A673 (cell line): ENCODE data around the gene MEF2C. TPM values are rescaled to one million over a fixed set of nuclear protein-coding genes. Genes with fewer than 3 reads are reported as not detected.

Experiments used
- BruUV-seq: library from RNA; stranded (reverse); fragments of 400-500 nt; replicated peaks from 2 replicates; lab custom pipeline; 2021; lab: Mats Ljungman, UMichigan
- CTCF ChIA-PET: fragments of 300-600 bp; sonication (Branson Sonifier 250); formaldehyde crosslinking; loops from one replicate; lab custom pipeline; 2022; ENCODE audit warnings: antibody characterized with exemption; lab: Charles Lee
- POLR2A ChIA-PET: fragments of 300-600 bp; sonication (Branson Sonifier 250); formaldehyde crosslinking; loops from one replicate; lab custom pipeline; 2022; ENCODE audit warnings: antibody characterized with exemption; ENCODE audit not compliant: low non-redundant PET; lab: Charles Lee
- DNase-seq: peaks from one replicate; pipeline ENCODE4 v3.0.0-alpha.2; 2015; ENCODE audit warnings: low spot score
- H3K27ac ChIP-seq: fragments of 200-600 bp; sonication (generic); 2 replicates; pipeline ENCODE4 v1.5.1; 2016; ENCODE audit warnings: mixed run types, low read depth, mild to moderate bottlenecking, mixed read lengths, antibody characterized with exemption, low read length; ENCODE audit not compliant: poor library complexity, severe bottlenecking
- H3K27me3 ChIP-seq: fragments of 200-600 bp; sonication (generic); replicated peaks from 2 replicates; pipeline ENCODE4 v1.6.1; 2017; ENCODE audit warnings: mixed run types, low read depth, mild to moderate bottlenecking, mixed read lengths, antibody characterized with exemption, low read length; ENCODE audit not compliant: insufficient read depth, poor library complexity
- H3K36me3 ChIP-seq: fragments of 200-600 bp; sonication (generic); 2 replicates; pipeline ENCODE4 v1.6.1; 2016; ENCODE audit warnings: mixed run types, mild to moderate bottlenecking, mixed read lengths, antibody characterized with exemption, low read length; ENCODE audit not compliant: insufficient read depth, poor library complexity, severe bottlenecking
- H3K4me1 ChIP-seq: fragments of 200-600 bp; sonication (generic); 2 replicates; pipeline ENCODE4 v1.6.1; 2017; ENCODE audit warnings: mixed run types, mild to moderate bottlenecking, mixed read lengths, antibody characterized with exemption, low read length; ENCODE audit not compliant: insufficient read depth, poor library complexity, severe bottlenecking
- H3K4me3 ChIP-seq: fragments of 200-600 bp; sonication (generic); 2 replicates; pipeline ENCODE4 v1.5.1; 2016; ENCODE audit warnings: low read depth, mixed run types, mild to moderate bottlenecking, mixed read lengths, low read length; ENCODE audit not compliant: poor library complexity, severe bottlenecking
- H3K9me3 ChIP-seq: fragments of 200-600 bp; sonication (generic); 2 replicates; pipeline ENCODE4 v1.6.1; 2016; ENCODE audit warnings: mixed run types, low read depth, mild to moderate bottlenecking, mixed read lengths, antibody characterized with exemption, low read length; ENCODE audit not compliant: poor library complexity, severe bottlenecking
- CTCF ChIP-seq: fragments of 300-800, 200-600 bp; sonication (generic); conservative IDR thresholded peaks from 2 replicates; pipeline ENCODE4 v1.5.1; 2017; ENCODE audit warnings: low read depth, mild to moderate bottlenecking, antibody characterized with exemption, low read length, moderate library complexity, mixed read lengths
- EZH2 ChIP-seq: fragments of 200-600 bp; sonication (generic); IDR thresholded peaks from 2 replicates; pipeline ENCODE4 v1.6.1; 2017; ENCODE audit warnings: borderline replicate concordance, low read depth, mild to moderate bottlenecking, mixed read lengths, antibody characterized with exemption, low read length; ENCODE audit not compliant: poor library complexity, severe bottlenecking
- intact Hi-C: fragments of 100-400 bp; cut with micrococcal nuclease; formaldehyde crosslinking; loops from one replicate; pipeline ENCODE4 v1.10.0; 2022; ENCODE audit not compliant: unreplicated experiment
- total RNA-seq: library from RNA; stranded (reverse); gene quantifications from 2 replicates; pipeline ENCODE4 v1.2.3, GENCODE V29; 2021

Gene MEF2C
- total RNA-seq, 1 experiment from 2014 or later: 2.0 TPM

DNA sequence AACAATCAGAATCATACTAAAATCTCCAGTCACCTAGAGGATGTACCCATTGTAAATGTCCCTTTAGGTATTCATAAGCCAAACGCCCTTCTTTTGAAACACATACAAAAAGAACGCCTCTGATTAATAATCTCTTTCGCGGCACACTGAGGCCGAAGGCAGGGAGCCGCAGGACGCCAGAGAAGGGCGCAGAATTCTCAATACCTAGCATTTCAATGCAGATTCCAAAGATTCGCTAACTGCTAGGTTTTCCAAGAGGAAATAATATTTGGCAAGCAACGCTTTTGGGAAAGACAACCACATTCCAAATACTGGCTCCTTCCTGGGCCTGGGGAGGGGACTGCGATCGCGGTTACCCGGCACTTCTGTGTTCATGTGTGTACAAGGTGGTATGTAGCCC is 203.3 kb downstream of the MEF2C start:
- Histone ChIP-seq H3K27ac (no peak overlapping the region), H3K36me3 (no peaks in the 10 kb centered on the region), H3K4me3 (peak overlapping the region; percentile 41), H3K9me3 (no peaks in the 10 kb centered on the region), H3K4me1 (peaks cover 21% of the 10 kb centered on the region), H3K27me3 (peaks cover 28% of the 10 kb centered on the region)
- ChIA-PET POLR2A (no interaction called here), CTCF (interaction anchor here (0.6 to 1.3 kb wide), 4 partner anchors 130 to 914 kb away, joined by 3 to 13 read pairs (median 4); no protein-coding TSS in a partner anchor)
- no TSS peak for BruUV-seq
- intact Hi-C loops: loop anchor here (2.0 to 5.0 kb wide), 3 partner anchors 727 to 899 kb away; no protein-coding TSS in a partner anchor
- TF ChIP-seq CTCF (no peak), EZH2 (no peak)
- no peak for DNase-seq

DNA sequence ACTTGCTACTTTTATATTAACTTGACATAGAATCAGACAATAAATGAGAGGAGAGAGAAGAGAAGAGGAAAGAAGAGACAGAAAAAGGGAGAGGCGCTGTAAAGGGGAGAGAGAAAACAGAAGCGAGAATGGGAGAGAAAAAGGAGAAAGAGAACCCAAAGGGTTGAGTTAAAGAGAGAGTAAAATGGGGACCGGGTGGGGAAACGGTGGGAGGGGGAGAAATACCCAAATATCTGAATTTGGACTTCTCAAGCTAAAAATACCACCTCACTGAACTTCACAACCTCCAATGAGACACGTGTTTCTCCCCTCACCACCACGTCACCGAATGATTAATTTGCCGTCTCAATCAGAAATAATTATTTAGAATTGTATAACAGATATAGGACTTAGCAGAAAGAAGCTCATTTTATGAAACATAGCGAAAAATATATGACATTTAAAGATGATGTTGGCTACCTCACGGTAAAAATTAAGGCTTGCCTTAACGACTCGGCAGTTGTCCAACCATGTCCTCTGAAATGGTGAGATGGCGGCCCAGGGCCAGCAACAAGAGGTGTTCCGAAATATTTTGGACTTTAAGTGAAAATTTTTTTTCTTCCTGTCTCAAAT is 204.1 kb downstream of the MEF2C start:
- Histone ChIP-seq H3K27me3 (peaks cover 20% of the 10 kb centered on the region), H3K9me3 (no peaks in the 10 kb centered on the region), H3K27ac (no peak overlapping the region), H3K36me3 (no peaks in the 10 kb centered on the region), H3K4me1 (peaks cover 21% of the 10 kb centered on the region), H3K4me3 (peak overlapping the region; percentile 64)
- TF ChIP-seq CTCF (no peak), EZH2 (no peak)
- BruUV-seq: no TSS peak
- intact Hi-C loops: no loop called here
- POLR2A ChIA-PET: no interaction called here
- CTCF ChIA-PET: no interaction called here
- no peak for DNase-seq

DNA sequence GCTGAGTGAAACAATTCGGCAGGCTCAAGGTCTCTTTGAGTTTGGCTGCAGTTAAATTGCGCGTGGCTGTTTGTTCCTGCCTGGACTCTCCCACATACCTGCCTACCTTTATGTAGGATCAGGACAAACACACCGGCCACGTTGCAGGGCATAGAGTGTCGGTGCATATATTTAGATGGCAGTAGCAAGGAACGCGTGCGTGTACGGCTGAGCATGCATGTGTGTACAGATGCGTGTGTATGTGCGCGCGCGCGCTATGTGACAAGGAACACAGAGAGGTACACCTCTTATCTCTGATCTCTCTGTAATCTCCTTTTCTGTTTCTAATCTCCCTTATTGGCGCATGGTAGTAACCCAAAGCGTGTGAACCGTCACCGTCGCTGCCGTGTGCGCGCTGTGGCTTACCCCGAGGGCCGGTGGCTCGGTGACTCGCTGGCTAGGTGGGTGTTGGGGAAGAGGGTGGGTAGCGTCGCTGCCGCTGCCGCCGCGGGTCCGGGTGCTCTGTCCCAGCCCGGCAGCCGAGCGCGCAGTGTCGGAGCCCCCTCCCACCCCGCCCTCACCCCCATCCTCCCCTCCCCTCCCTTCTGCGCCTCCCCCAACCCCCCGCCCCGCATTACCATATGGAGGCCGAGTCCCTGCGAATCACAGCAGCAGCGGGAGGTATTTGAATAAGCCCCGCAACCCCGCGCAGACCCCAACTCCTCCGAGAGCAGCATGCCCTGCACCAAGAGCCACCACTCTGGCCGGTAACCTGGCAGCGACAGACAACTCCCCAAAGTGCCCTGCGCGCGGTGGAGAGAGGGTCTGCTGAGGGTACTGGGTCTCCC is 204.8 kb downstream of the MEF2C start:
- intact Hi-C loops: no loop called here
- Histone ChIP-seq H3K36me3 (no peaks in the 10 kb centered on the region), H3K27ac (no peak overlapping the region), H3K9me3 (no peaks in the 10 kb centered on the region), H3K27me3 (peaks cover 14% of the 10 kb centered on the region), H3K4me3 (peak overlapping the region; percentile 64), H3K4me1 (peaks cover 21% of the 10 kb centered on the region)
- ChIA-PET POLR2A (no interaction called here), CTCF (no interaction called here)
- TF ChIP-seq EZH2: no peak
- no peak for TF ChIP-seq CTCF
- BruUV-seq: no TSS peak
- DNase-seq: peak; percentile 38
